ENCODE data around the gene ZBTB7A.

ZBTB7A gene

DNA sequence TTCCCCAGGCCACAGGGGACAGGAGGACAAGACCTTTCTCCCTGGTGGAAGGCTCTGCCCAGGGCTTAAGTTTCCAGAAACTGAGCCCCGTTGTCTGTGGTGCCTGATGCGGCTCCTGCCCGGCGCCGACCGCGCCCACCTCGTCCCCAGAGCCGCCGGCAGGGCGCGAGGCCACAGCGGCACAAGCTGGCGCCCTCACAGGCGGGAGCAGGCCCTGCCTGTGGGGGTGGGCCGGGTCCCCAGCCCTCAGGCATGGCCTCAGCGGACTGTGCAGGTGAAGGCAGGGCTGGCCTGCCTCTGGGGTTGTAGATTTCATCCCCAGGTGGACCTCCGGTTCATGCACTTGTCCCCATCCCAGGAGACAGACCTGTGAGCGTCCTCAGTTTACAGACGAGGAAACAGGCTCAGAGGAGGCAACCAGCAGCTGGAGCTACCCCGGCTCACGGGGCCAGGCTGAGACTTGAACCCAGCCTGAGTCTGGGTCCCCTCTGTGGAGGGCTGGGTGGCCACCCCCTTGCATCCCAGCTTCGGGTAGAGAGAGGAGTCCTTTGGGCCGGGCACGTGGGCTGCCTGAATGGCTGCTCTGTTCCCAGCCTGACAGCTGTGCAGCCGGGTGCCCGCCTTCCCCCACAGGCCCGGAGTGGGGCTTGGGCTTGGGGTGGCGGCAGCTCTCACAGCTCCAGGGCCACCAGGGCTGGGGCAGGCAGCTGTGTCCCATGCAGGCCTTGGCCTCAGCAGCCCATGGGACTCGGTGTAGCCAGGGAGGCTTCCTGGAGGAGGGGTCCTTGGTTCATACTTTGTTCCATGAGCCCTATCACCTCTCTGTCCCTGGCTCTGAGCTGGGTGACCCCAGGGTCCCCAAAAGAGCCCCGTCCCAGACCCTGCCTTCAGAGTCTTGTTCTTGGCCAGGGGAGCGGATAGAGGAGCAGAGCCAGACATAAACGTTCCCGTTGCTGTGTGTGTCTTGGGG is 32.4 kb downstream of the ZBTB7A start:
- DNase-seq (ENCODE audit: low read depth), result no peak
- no peak overlapping the region for H3K4me3 ChIP-seq (ENCODE audit: low read depth, low read length)
- TF ChIP-seq, protein P1, sequence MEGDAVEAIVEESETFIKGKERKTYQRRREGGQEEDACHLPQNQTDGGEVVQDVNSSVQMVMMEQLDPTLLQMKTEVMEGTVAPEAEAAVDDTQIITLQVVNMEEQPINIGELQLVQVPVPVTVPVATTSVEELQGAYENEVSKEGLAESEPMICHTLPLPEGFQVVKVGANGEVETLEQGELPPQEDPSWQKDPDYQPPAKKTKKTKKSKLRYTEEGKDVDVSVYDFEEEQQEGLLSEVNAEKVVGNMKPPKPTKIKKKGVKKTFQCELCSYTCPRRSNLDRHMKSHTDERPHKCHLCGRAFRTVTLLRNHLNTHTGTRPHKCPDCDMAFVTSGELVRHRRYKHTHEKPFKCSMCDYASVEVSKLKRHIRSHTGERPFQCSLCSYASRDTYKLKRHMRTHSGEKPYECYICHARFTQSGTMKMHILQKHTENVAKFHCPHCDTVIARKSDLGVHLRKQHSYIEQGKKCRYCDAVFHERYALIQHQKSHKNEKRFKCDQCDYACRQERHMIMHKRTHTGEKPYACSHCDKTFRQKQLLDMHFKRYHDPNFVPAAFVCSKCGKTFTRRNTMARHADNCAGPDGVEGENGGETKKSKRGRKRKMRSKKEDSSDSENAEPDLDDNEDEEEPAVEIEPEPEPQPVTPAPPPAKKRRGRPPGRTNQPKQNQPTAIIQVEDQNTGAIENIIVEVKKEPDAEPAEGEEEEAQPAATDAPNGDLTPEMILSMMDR (conservative IDR thresholded peaks at IDR 0.05; ENCODE audit: low read depth, low read length), result no peak

- no peak overlapping the region for H3K4me3 ChIP-seq (ENCODE audit: low read depth, low read length)
- TF ChIP-seq, protein P1 (conservative IDR thresholded peaks at IDR 0.05; ENCODE audit: low read depth, low read length), result no peak
These were observed 33.4 kb downstream of the ZBTB7A start for GRCh38 chr19:4033028-4033956.

DNA sequence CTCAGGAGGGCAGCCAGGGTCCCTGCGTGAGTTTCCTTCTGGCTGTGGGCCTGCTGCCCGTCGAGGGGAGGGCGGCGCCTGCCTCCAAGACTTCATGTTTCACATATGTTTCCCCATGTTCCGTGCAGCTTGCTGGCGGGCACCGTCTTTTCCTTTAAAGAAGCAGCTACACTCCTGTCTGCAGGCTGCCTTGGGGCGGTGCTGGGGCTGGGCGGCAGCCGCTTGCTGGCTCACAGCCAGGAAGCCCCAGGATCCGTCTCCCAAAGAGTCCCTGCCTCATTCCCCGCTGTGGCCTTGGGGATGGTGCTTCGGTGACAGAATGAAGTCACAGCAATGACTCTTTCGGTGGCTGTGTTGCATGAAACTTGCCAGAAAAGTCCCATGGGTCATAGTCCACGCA is 34.3 kb downstream of the ZBTB7A start:
- DNase-seq (ENCODE audit: low read depth), result no peak
- TF ChIP-seq, protein P1 (conservative IDR thresholded peaks at IDR 0.05; ENCODE audit: low read depth, low read length), result no peak
- no peak overlapping the region for H3K4me3 ChIP-seq (ENCODE audit: low read depth, low read length)

More at GRCh38 chr19:4033028-4033956, 33.4 kb downstream of the ZBTB7A start:
- DNase-seq (ENCODE audit: low read depth), result no peak

DNA sequence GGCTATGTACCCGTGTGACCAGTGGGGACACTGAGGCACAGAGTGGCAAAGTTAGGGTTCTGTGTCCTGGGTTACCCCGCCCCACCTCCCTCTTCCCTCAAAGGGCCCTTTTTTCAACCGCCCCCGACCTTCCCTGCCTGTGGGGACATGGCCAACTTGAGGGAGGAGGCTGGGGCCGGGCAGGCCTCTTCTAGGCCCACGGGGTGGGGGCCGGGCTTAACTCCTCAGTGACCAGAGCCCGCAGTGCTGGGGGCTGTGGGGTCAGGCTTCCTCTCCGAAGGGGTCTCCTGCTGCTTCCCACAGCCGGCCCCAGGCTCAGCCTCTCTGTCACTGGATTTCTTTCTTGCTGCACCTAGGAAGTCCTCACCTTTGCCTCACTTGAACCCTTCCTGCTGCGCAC is 35.3 kb downstream of the ZBTB7A start:
- H3K4me3 ChIP-seq (ENCODE audit: low read depth, low read length), result no peak overlapping the region
- DNase-seq (ENCODE audit: low read depth), result no peak
- TF ChIP-seq, protein P1 (conservative IDR thresholded peaks at IDR 0.05; ENCODE audit: low read depth, low read length), result no peak

GRCh38 chr19:4030981-4031380 is 35.7 kb downstream of the ZBTB7A start:
- H3K4me3 ChIP-seq (ENCODE audit: low read depth, low read length), result no peak overlapping the region
- DNase-seq (ENCODE audit: low read depth), result no peak
- TF ChIP-seq, protein P1 (conservative IDR thresholded peaks at IDR 0.05; ENCODE audit: low read depth, low read length), result no peak

GRCh38 chr19:4030552-4030951 is 36.1 kb downstream of the ZBTB7A start:
- no peak for DNase-seq (ENCODE audit: low read depth)
- H3K4me3 ChIP-seq (ENCODE audit: low read depth, low read length), result no peak overlapping the region
- TF ChIP-seq, protein P1 (conservative IDR thresholded peaks at IDR 0.05; ENCODE audit: low read depth, low read length), result no peak

Data from choroid plexus epithelial cell (primary cell).